IPS-15b (cell line): ENCODE results near the gene CMBL.

Experiments
- H3K27me3 ChIP-seq: one replicate; pipeline ENCODE4 v1.6.1; 2013; ENCODE audit warnings: low read length; ENCODE audit not compliant: control insufficient read depth, insufficient read depth
- H3K36me3 ChIP-seq: one replicate; pipeline ENCODE4 v1.6.1; 2013; ENCODE audit warnings: low read length; ENCODE audit not compliant: control insufficient read depth, insufficient read depth
- H3K4me1 ChIP-seq: one replicate; pipeline ENCODE4 v1.6.1; 2013; ENCODE audit warnings: mild to moderate bottlenecking, low read length; ENCODE audit not compliant: control insufficient read depth, insufficient read depth
- H3K4me3 ChIP-seq: one replicate; pipeline ENCODE4 v1.5.1; 2013; ENCODE audit warnings: low read depth, low read length
- H3K9ac ChIP-seq: one replicate; pipeline ENCODE4 v1.6.1; 2013; ENCODE audit warnings: low read depth, mild to moderate bottlenecking, low read length
- H3K9me3 ChIP-seq: one replicate; pipeline ENCODE4 v1.6.1; 2013; ENCODE audit warnings: mild to moderate bottlenecking, low read length; ENCODE audit not compliant: control insufficient read depth, insufficient read depth

Gene CMBL

DNA sequence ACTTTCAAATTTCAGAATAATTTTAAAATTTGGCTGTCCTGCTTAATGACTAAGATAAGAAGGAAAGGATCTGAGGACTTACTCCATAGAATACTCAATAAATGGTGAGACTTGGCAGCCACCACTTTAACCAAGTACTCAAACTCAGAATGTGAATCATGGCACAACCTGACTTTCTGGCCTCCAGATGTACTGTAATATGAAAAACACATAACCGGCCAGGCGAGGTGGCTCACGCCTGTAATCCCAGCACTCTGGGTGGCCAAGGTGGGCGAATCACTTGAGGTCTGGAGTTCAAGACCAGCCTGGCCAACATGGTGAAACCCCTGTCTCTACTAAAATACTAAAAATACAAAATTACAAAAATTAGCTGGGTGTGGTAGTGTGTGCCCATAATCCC, 35.8 kb upstream of the CMBL start:
- H3K4me3 ChIP-seq: no peak overlapping the region
- H3K4me1 ChIP-seq: peaks cover 4% of the 10 kb centered on the region
- no peaks in the 10 kb centered on the region for H3K27me3 ChIP-seq
- H3K36me3 ChIP-seq: no peaks in the 10 kb centered on the region
- H3K9ac ChIP-seq: no peak overlapping the region
- no peaks in the 10 kb centered on the region for H3K9me3 ChIP-seq

DNA sequence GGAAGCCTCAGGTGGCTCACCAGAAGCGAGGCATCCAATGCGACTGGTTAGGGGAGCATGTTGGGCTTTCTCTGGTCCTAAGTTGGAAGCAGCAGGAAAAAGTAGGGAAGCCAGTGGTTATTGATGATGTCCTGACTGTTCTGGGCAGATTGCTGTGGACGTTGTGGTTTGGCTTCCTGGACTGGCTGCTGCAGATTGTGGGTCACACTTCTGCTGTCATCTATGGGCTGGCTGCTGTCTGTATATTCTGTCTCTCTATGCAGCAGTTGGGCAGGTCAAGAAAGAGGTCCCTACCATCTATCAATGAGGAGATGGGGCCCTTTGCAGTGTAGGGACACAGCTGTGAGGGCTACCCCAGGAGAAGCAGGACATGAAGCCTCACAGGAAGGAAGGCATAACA, 32.3 kb upstream of the CMBL start:
- H3K4me1 ChIP-seq: peaks cover 4% of the 10 kb centered on the region
- no peaks in the 10 kb centered on the region for H3K36me3 ChIP-seq
- no peak overlapping the region for H3K9ac ChIP-seq
- no peak overlapping the region for H3K4me3 ChIP-seq
- H3K9me3 ChIP-seq: no peaks in the 10 kb centered on the region
- peaks cover 13% of the 10 kb centered on the region for H3K27me3 ChIP-seq

DNA sequence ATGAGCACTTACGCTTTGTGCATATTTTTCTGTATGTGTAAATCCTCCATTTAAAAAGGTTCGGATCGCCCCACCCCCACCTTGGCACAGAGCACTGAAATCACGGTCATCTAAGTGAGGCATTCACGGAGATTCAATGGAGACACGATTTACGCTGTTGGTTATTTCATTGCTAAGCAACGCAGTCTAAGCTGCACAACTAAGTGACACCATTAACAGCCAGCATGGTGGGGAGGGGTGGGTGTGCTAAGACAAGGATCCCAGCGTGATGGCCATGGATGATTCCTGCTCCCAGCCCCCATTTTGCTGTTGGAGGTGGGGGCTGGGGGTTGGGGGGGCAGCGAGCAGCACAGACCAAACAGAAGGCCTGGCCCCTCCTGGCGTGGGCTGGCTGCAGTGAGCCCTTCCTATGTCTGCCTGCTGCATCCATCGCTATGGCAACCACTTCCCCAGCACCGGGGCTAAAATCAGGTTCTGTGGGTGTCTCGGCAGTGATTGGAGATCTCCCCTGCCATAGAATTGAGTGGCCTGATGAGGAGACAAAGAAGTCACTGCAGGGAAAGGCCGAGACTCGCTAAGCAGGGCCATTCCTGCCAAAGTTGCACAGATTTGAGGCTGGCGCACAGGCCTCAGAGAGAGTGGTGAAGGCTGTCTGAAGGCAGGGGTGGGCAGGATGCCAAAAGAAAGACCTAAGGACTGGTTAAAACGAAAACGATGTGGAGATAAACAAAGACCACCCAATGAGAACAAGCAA, 31.5 kb upstream of the CMBL start:
- Histone ChIP-seq H3K36me3 (no peaks in the 10 kb centered on the region), H3K4me3 (no peak overlapping the region), H3K9me3 (no peaks in the 10 kb centered on the region), H3K27me3 (peaks cover 20% of the 10 kb centered on the region), H3K9ac (no peak overlapping the region), H3K4me1 (peaks cover 4% of the 10 kb centered on the region)

DNA sequence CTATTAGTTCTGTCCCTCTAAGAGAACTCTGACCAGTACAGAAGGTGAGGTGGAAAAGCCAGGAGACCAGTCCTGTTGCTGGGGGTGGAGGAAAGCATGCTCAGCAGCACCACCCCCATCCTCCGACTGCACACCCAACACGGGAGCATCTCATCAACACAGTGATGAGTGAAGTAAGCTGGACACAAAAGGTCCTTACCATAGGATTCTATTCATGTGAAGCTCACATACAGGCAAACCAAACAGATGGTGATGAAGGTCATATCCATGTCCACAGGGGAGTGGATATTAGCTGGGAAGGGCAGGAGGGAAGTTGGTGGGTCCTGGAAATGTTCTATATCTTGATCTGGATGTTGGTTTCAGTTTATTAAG, 31.0 kb upstream of the CMBL start:
- H3K27me3 ChIP-seq: peaks cover 26% of the 10 kb centered on the region
- no peaks in the 10 kb centered on the region for H3K36me3 ChIP-seq
- H3K4me1 ChIP-seq: peaks cover 4% of the 10 kb centered on the region
- no peak overlapping the region for H3K9ac ChIP-seq
- H3K9me3 ChIP-seq: no peaks in the 10 kb centered on the region
- no peak overlapping the region for H3K4me3 ChIP-seq

DNA sequence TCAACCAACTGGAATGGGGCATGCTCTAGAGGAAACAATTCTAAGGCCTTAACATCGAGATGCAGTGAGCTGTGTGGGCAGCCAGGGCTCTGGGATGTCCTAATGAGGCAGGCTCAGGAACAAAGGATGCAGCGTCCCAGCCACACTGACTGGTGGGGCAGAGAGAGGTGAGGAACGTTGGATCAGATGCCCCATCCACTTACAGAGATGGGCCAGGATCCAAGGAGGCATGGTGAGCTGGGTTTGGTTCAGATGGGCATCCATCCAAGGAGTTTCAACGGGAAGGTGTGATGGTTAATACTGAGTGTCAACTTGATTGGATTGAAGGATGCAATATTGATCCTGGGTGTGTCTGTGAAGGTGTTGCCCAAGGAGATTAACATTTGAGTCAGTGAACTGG, 30.3 kb upstream of the CMBL start:
- Histone ChIP-seq H3K4me1 (peaks cover 4% of the 10 kb centered on the region), H3K27me3 (peaks cover 32% of the 10 kb centered on the region), H3K36me3 (no peaks in the 10 kb centered on the region), H3K9me3 (no peaks in the 10 kb centered on the region), H3K4me3 (no peak overlapping the region), H3K9ac (no peak overlapping the region)

DNA sequence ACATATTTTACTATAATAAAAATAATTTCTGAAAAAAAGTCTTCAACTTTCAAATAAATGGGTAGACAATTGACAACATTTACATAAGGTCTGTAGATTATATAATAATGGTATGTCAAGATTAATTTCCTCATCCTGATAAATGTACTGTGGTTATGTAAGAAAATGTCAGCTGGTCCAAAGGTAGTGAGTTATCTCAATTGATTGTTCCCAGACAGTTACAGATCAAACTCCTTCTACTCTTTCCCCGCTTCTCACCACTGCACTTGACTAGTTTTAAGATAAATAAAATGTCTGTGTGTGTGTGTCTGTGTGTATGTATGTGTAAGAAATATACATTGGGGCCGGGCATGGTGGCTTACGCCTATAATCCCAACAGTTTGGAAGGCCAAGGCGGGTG, 29.4 kb upstream of the CMBL start:
- no peak overlapping the region for H3K4me3 ChIP-seq
- H3K9ac ChIP-seq: no peak overlapping the region
- H3K36me3 ChIP-seq: no peaks in the 10 kb centered on the region

DNA sequence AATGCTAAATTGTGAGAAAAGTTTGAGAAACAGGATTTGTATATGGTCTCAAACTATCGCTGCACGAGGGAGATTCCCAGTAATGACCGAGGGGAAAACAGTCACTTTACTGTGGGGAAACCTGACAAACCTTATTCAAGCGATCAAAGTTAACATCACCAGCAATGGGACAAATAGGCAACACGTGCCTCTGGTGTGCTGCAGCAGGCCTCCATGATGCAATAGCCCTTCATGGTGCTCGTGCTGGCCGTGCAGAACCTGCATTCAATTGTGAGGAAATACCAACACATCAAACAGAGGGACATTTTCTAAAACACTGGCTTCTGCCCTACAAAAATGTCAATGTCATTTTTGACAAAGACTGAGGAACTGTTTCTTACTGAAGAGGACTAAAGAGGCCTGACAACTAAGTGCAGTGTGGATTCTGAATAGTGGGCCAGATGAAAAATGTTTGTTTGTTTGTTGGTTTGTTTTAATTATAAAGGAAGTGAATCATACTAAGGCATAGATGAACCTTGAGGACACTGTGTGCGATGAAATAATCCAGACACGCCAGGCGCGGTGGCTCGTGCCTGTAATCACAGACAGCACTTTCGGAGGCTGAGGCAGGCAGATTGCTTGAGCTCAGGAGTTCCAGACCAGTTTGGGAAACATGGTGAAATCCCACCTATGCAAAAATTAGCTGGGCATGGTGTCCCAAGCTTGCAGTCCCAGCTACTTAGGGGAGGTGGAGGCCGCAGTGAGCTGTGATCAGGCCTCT, 28.2 kb upstream of the CMBL start:
- H3K4me1 ChIP-seq: peaks cover 4% of the 10 kb centered on the region
- H3K27me3 ChIP-seq: peaks cover 53% of the 10 kb centered on the region
- no peak overlapping the region for H3K9ac ChIP-seq
- no peaks in the 10 kb centered on the region for H3K9me3 ChIP-seq
- no peak overlapping the region for H3K4me3 ChIP-seq
- no peaks in the 10 kb centered on the region for H3K36me3 ChIP-seq

More for the DNA sequence above, 29.4 kb upstream of the CMBL start:
- no peaks in the 10 kb centered on the region for H3K9me3 ChIP-seq
- H3K4me1 ChIP-seq: peaks cover 4% of the 10 kb centered on the region
- H3K27me3 ChIP-seq: peaks cover 41% of the 10 kb centered on the region

DNA sequence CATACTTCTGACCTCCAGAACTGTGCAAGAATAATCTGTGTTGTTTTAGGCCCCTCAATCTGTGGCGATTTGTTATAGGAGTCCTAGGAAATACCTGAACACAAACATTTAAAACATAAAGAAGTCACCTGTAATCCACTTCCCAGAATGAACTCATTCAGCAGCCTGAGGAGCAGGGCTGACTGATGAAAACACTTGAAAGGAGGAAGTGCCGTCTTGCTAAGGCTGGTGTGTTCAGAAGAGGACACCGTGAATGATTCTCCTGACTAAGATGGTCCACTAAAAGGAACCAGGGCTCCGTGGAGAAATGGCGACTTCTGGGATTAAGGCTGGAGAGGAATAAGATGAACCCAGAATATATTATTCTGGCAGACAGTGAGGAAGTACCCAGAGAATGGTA, 27.1 kb upstream of the CMBL start:
- no peak overlapping the region for H3K9ac ChIP-seq
- H3K36me3 ChIP-seq: no peaks in the 10 kb centered on the region
- H3K9me3 ChIP-seq: no peaks in the 10 kb centered on the region
- H3K4me1 ChIP-seq: peaks cover 4% of the 10 kb centered on the region
- H3K27me3 ChIP-seq: peaks cover 64% of the 10 kb centered on the region
- H3K4me3 ChIP-seq: no peak overlapping the region

DNA sequence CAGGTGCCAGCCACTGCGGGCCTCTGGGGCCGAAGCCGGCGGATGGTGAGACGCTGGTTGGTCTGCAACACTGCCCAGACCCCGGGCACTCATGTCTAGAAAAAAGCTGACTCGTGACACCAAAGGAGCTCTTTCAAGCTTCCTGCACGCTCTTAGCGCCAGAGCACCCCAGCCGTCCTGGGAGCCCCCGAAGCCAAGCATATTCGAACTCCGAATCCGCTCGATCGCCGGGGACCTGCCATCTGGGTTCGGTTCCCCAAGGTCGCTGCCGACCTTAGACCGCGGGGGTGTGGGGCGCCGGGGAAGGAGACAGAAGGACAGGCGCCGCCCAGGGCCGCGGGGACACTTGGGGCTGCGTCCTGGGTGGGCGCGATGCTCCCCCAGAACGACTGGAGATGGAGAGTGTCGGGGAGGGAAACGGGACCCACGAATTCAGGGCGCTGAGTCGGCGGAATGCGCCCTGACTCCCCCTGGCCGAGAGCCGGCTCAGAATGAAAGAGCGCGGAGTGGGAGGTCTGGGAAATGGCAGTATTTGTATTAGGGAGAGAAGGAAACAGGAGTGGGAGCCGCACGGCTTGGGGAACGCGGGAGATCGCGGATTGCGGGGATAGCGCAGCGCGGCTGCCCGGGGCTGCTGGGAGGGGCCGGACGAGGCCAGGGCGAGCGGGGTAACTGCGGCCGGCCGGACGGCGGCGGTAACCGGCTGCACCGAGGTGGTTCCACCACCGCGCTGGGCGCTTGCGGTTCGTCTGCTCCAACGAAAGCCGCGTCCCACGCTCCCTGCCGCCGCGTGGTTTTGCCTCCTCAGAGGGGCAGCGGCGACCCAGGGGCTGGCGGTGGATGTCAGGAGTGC, 25.7 kb upstream of the CMBL start:
- H3K4me1 ChIP-seq: no peaks in the 10 kb centered on the region
- H3K9ac ChIP-seq: peak overlapping the region; percentile 54
- no peaks in the 10 kb centered on the region for H3K9me3 ChIP-seq
- H3K4me3 ChIP-seq: peak overlapping the region; percentile 85
- no peaks in the 10 kb centered on the region for H3K36me3 ChIP-seq
- peaks cover 65% of the 10 kb centered on the region for H3K27me3 ChIP-seq

DNA sequence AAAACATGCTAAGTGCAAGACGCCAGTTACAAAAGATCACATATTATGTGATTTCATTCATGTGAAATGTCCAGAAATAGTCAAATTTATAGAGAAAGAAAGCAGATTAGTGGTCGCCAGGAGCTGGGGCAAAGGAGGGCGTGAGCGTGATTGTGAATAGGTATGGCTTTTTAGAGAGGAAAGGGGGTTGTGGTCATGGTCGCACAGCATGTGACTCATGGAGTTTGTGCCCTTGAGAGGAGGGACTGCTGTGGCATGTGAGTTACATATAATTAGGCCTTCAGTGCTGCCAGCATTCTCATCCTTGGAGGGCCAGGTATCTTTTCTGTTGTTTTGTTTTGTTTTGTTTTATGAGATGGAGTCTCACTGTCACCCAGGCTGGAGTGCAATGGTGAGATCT, 24.6 kb upstream of the CMBL start:
- H3K9me3 ChIP-seq: no peaks in the 10 kb centered on the region
- H3K36me3 ChIP-seq: no peaks in the 10 kb centered on the region
- H3K9ac ChIP-seq: no peak overlapping the region
- H3K4me3 ChIP-seq: no peak overlapping the region
- peaks cover 65% of the 10 kb centered on the region for H3K27me3 ChIP-seq
- no peaks in the 10 kb centered on the region for H3K4me1 ChIP-seq

DNA sequence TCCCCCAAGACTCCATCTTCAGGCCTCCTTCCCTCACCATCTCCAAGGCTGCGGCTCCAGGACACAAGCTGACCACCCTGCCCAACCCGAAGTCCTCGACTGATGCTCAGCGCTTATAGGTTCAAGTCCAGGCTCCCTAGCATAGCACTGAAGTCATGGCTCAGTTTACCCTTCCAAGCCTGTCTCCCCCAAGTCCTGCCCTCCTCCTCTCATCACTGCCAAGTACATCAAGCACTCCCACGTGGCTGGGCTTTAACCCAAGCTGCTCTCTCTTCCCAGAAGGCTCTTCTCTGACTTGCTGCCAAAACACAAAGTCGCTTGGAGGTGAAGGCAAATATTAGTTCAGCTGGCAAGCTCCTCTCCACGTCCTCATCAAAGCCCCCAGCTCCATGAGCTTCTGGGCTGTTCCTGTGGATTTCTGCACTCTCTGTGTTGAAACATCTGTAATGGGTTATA, 23.7 kb upstream of the CMBL start:
- Histone ChIP-seq H3K9ac (no peak overlapping the region), H3K9me3 (no peaks in the 10 kb centered on the region), H3K27me3 (peaks cover 65% of the 10 kb centered on the region), H3K36me3 (no peaks in the 10 kb centered on the region), H3K4me3 (no peak overlapping the region), H3K4me1 (no peaks in the 10 kb centered on the region)
